HCT116 (cell line): ENCODE data around the gene GRIK3. TPM values are rescaled to one million over a fixed set of nuclear protein-coding genes. Genes with fewer than 3 reads are reported as not detected.

ENCODE experiments used
- ATAC-seq: fragments of 200-7000 bp; cut with Tn5 transposase; 2 replicates; pipeline ENCODE4 v1.9.1; 2020; ENCODE audit warnings: mild to moderate bottlenecking, moderate library complexity
- BruUV-seq: library from RNA; stranded (reverse); fragments of 400-500 nt; replicated peaks from 2 replicates; lab custom pipeline; 2021; lab: Mats Ljungman, UMichigan
- CTCF ChIA-PET: fragments of 300-600 bp; sonication (Branson Sonifier 250); formaldehyde crosslinking; loops from one replicate; lab custom pipeline; 2021; ENCODE audit warnings: antibody characterized with exemption; lab: Charles Lee
- POLR2A ChIA-PET: fragments of 300-600, 350-600 bp; sonication (Branson Sonifier 250); formaldehyde crosslinking; loops from one replicate; lab custom pipeline; 2021; ENCODE audit warnings: antibody characterized with exemption; lab: Charles Lee
- RAD21 ChIA-PET, 2 experiments: fragments of 300-600 bp; sonication (Branson Sonifier 250); formaldehyde crosslinking; loops; one replicate each; lab custom pipeline; 2023; ENCODE audit warnings: low total read pairs in 2 of 2; ENCODE audit not compliant: uncharacterized antibody in 2 of 2, unreplicated experiment in 2 of 2, low non-redundant PET in 1 of 2; lab: Charles Lee
- DNase-seq: peaks from one replicate; pipeline ENCODE4 v3.0.0-alpha.2; 2010; ENCODE audit warnings: low read depth, low spot score
- H2AFZ ChIP-seq: fragments of 200-600 bp; shearing (Covaris generic), sonication (generic); 2 replicates; pipeline ENCODE4 v1.6.1; 2017; ENCODE audit warnings: low read depth, mixed run types, mixed read lengths, antibody characterized with exemption, low read length; ENCODE audit not compliant: poor library complexity, severe bottlenecking
- H3K27ac ChIP-seq: 2 replicates; pipeline ENCODE4 v1.5.1; 2012; ENCODE audit warnings: low read depth, low read length
- H3K27me3 ChIP-seq: fragments of 200-600 bp; sonication (generic); 2 replicates; pipeline ENCODE4 v1.6.1; 2016; ENCODE audit warnings: mixed run types, low read length, mixed read lengths; ENCODE audit not compliant: insufficient read depth
- H3K36me3 ChIP-seq, 2 experiments: fragments of 200-500 bp in 1 of 2; fragments of 200-600 bp in 1 of 2; sonication (Bioruptor generic) in 1 of 2; sonication (generic) in 1 of 2; 2 replicates each; pipeline versions ENCODE4 v1.5.1 to v1.6.1; 2014 to 2016; ENCODE audit warnings: low read length in 2 of 2, inconsistent platforms in 1 of 2, mixed read lengths in 1 of 2, mixed run types in 1 of 2; ENCODE audit not compliant: insufficient read depth in 2 of 2, control insufficient read depth in 1 of 2
- H3K4me1 ChIP-seq, 2 experiments: fragments of 200-600 bp in 1 of 2; sonication (generic) in 1 of 2; 2 replicates each; pipeline versions ENCODE4 v1.5.1 to v1.6.1; 2012 to 2017; ENCODE audit warnings: low read length in 2 of 2, inconsistent platforms in 1 of 2, mild to moderate bottlenecking in 1 of 2, mixed read lengths in 1 of 2, mixed run types in 1 of 2, moderate library complexity in 1 of 2; ENCODE audit not compliant: insufficient read depth in 2 of 2, control insufficient read depth in 1 of 2
- H3K4me2 ChIP-seq: fragments of 200-600 bp; sonication (generic); 2 replicates; pipeline ENCODE4 v1.6.1; 2017; ENCODE audit warnings: mixed run types, low read length, mixed read lengths
- H3K4me3 ChIP-seq, 2 experiments: fragments of 200-600 bp in 1 of 2; sonication (generic) in 1 of 2; replicated peaks in 1 of 2; 2 replicates each; pipeline ENCODE4 v1.5.1; 2011 to 2016; ENCODE audit warnings: low read length in 2 of 2, control low read depth in 1 of 2, low read depth in 1 of 2, mild to moderate bottlenecking in 1 of 2, mixed read lengths in 1 of 2, mixed run types in 1 of 2
- H3K79me2 ChIP-seq: fragments of 200-600 bp; sonication (generic); 2 replicates; pipeline ENCODE4 v1.6.1; 2017; ENCODE audit warnings: mild to moderate bottlenecking, mixed run types, low read length, moderate library complexity, mixed read lengths; ENCODE audit not compliant: insufficient read depth
- H3K9ac ChIP-seq: fragments of 200-600 bp; sonication (generic); 2 replicates; pipeline ENCODE4 v1.6.1; 2016; ENCODE audit warnings: low read length, mixed read lengths
- H3K9me2 ChIP-seq: fragments of 200-600 bp; sonication (generic), shearing (Covaris generic); 2 replicates; pipeline ENCODE4 v1.6.1; 2017; ENCODE audit warnings: mixed run types, mild to moderate bottlenecking, moderate library complexity; ENCODE audit not compliant: insufficient read depth
- H3K9me3 ChIP-seq, 2 experiments: fragments of 200-500 bp in 1 of 2; fragments of 200-600 bp in 1 of 2; sonication (Bioruptor generic) in 1 of 2; sonication (generic) in 1 of 2; 2 replicates each; pipeline ENCODE4 v1.6.1; 2014 to 2017; ENCODE audit warnings: low read length in 2 of 2, mixed read lengths in 2 of 2, inconsistent platforms in 1 of 2, low read depth in 1 of 2, mild to moderate bottlenecking in 1 of 2, mixed run types in 1 of 2, moderate library complexity in 1 of 2; ENCODE audit not compliant: control insufficient read depth in 1 of 2, insufficient read depth in 1 of 2
- H4K20me1 ChIP-seq: fragments of 200-600 bp; sonication (generic), shearing (Covaris generic); 2 replicates; pipeline ENCODE4 v1.6.1; 2017; ENCODE audit warnings: mixed run types, mild to moderate bottlenecking, moderate library complexity; ENCODE audit not compliant: insufficient read depth
- ATF3 ChIP-seq: IDR thresholded peaks from 2 replicates; pipeline ENCODE4 v1.6.1; 2012
- CEBPB ChIP-seq: IDR thresholded peaks from 2 replicates; pipeline ENCODE4 v1.6.1; 2012; ENCODE audit warnings: low read depth
- CTCF ChIP-seq, 3 experiments: fragments of 200-600 bp in 1 of 3; sonication (generic) in 1 of 3; IDR thresholded peaks in 2 of 3; conservative IDR thresholded peaks in 1 of 3; 2 replicates each; pipeline ENCODE4 v1.5.1; 2012 to 2017; ENCODE audit warnings: low read depth in 2 of 3, low read length in 2 of 3, antibody characterized with exemption in 1 of 3, borderline replicate concordance in 1 of 3, control low read depth in 1 of 3, mild to moderate bottlenecking in 1 of 3, mixed read lengths in 1 of 3, mixed run types in 1 of 3, moderate library complexity in 1 of 3; ENCODE audit not compliant: insufficient read depth in 1 of 3
- EZH2 ChIP-seq: fragments of 200-600 bp; sonication (generic); IDR thresholded peaks from 2 replicates; pipeline ENCODE4 v1.6.1; 2017; ENCODE audit warnings: antibody characterized with exemption, mixed run types
- EZH2phosphoT487 ChIP-seq: fragments of 200-600 bp; IDR thresholded peaks from 2 replicates; pipeline ENCODE4 v1.6.1; 2018; ENCODE audit warnings: antibody characterized with exemption, borderline replicate concordance
- JUND ChIP-seq: IDR thresholded peaks from 2 replicates; pipeline ENCODE4 v1.6.1; 2012
- MAX ChIP-seq: IDR thresholded peaks from 2 replicates; pipeline ENCODE4 v1.6.1; 2012
- POLR2A ChIP-seq: IDR thresholded peaks from 2 replicates; pipeline ENCODE4 v1.7.0; 2011; ENCODE audit warnings: borderline replicate concordance; ENCODE audit not compliant: insufficient read depth, insufficient read length; ENCODE audit errors: extremely low read depth
- POLR2AphosphoS5 ChIP-seq: IDR thresholded peaks from 2 replicates; pipeline ENCODE4 v1.6.1; 2011; ENCODE audit warnings: mild to moderate bottlenecking, low read depth, low read length, moderate library complexity
- REST ChIP-seq: IDR thresholded peaks from 2 replicates; pipeline ENCODE4 v1.6.1; 2012; ENCODE audit warnings: low read depth
- SRF ChIP-seq: IDR thresholded peaks from 2 replicates; pipeline ENCODE4 v1.6.1; 2012; ENCODE audit warnings: low read depth
- YY1 ChIP-seq: IDR thresholded peaks from 2 replicates; pipeline ENCODE4 v1.6.1; 2011; ENCODE audit warnings: low read length, low read depth, moderate library complexity, mild to moderate bottlenecking; ENCODE audit not compliant: insufficient replicate concordance; ENCODE audit errors: extremely low read depth
- ZNF274 ChIP-seq: fragments of 200-500 bp; sonication (Bioruptor generic); IDR thresholded peaks from 2 replicates; pipeline ENCODE4 v1.6.1; 2014; ENCODE audit warnings: mild to moderate bottlenecking, low read depth, low read length, inconsistent platforms
- intact Hi-C: fragments of 100-400 bp; cut with micrococcal nuclease; formaldehyde crosslinking; loops from 2 replicates; pipeline ENCODE4 v1.10.0; 2022
- total RNA-seq: library from RNA; stranded (reverse); gene quantifications from one replicate; pipeline ENCODE4 v1.2.1, GENCODE V29; 2021; ENCODE audit not compliant: unreplicated experiment

The GRIK3 gene
- total RNA-seq, 1 experiment from 2014 or later: not detected

GRCh38 chr1:36781098-36781497 lies 253.2 kb downstream of the GRIK3 start:
- CTCF ChIA-PET: no interaction called here
- no peaks in the 10 kb centered on the region for H3K4me1 ChIP-seq

More at GRCh38 chr1:36781098-36781497, 253.2 kb downstream of the GRIK3 start:
- Histone ChIP-seq H3K9ac (no peak overlapping the region), H3K9me2 (no peaks in the 10 kb centered on the region), H3K27me3 (peaks cover 14% of the 10 kb centered on the region), H3K79me2 (no peaks in the 10 kb centered on the region), H3K9me3 (no peaks in the 10 kb centered on the region), H3K4me2 (no peak overlapping the region), H2AFZ (no peak overlapping the region), H3K4me3 (no peak overlapping the region), H3K27ac (no peak overlapping the region), H4K20me1 (no peaks in the 10 kb centered on the region), H3K36me3 (no peaks in the 10 kb centered on the region)
- BruUV-seq: no TSS peak
- ChIA-PET RAD21 (no interaction called here), POLR2A (no interaction called here)
- intact Hi-C loops: no loop called here
- ATAC-seq: no peak
- DNase-seq: no peak
- TF ChIP-seq MAX: no peak
- no peak for TF ChIP-seq EZH2phosphoT487
- no peak for TF ChIP-seq SRF
- no peak for TF ChIP-seq CEBPB
- TF ChIP-seq POLR2A: no peak
- TF ChIP-seq EZH2: no peak
- no peak for TF ChIP-seq JUND
- TF ChIP-seq CTCF (IDR thresholded peaks at IDR 0.05 in 2 of 3, conservative IDR thresholded peaks at IDR 0.05 in 1 of 3; ENCODE audit: borderline replicate concordance in 1 of 3, insufficient read depth in 1 of 3, low read depth in 2 of 3, low read length in 2 of 3): no peak
- TF ChIP-seq REST: no peak
- no peak for TF ChIP-seq ATF3
- no peak for TF ChIP-seq POLR2AphosphoS5
- TF ChIP-seq YY1: no peak
- TF ChIP-seq ZNF274: no peak
